Measurements from ENCODE around the gene LOXL1. TPM values are rescaled to one million over a fixed set of nuclear protein-coding genes. Genes with fewer than 3 reads are reported as not detected.

The LOXL1 gene
- total and polyA plus RNA-seq, 2 of the 13 experiments (the other 11 are each of a cell fraction or from before 2014, with no cell fraction given), result 0.51 to 1.3 TPM

- TF ChIP-seq, protein P1, sequence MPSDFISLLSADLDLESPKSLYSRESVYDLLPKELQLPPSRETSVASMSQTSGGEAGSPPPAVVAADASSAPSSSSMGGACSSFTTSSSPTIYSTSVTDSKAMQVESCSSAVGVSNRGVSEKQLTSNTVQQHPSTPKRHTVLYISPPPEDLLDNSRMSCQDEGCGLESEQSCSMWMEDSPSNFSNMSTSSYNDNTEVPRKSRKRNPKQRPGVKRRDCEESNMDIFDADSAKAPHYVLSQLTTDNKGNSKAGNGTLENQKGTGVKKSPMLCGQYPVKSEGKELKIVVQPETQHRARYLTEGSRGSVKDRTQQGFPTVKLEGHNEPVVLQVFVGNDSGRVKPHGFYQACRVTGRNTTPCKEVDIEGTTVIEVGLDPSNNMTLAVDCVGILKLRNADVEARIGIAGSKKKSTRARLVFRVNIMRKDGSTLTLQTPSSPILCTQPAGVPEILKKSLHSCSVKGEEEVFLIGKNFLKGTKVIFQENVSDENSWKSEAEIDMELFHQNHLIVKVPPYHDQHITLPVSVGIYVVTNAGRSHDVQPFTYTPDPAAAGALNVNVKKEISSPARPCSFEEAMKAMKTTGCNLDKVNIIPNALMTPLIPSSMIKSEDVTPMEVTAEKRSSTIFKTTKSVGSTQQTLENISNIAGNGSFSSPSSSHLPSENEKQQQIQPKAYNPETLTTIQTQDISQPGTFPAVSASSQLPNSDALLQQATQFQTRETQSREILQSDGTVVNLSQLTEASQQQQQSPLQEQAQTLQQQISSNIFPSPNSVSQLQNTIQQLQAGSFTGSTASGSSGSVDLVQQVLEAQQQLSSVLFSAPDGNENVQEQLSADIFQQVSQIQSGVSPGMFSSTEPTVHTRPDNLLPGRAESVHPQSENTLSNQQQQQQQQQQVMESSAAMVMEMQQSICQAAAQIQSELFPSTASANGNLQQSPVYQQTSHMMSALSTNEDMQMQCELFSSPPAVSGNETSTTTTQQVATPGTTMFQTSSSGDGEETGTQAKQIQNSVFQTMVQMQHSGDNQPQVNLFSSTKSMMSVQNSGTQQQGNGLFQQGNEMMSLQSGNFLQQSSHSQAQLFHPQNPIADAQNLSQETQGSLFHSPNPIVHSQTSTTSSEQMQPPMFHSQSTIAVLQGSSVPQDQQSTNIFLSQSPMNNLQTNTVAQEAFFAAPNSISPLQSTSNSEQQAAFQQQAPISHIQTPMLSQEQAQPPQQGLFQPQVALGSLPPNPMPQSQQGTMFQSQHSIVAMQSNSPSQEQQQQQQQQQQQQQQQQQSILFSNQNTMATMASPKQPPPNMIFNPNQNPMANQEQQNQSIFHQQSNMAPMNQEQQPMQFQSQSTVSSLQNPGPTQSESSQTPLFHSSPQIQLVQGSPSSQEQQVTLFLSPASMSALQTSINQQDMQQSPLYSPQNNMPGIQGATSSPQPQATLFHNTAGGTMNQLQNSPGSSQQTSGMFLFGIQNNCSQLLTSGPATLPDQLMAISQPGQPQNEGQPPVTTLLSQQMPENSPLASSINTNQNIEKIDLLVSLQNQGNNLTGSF (CRISPR knock-in tag; IDR thresholded peaks at IDR 0.05), result no peak
- TF ChIP-seq NR2F1 (CRISPR knock-in tag; IDR thresholded peaks at IDR 0.05), result no peak
- no peak for TF ChIP-seq HNF4A (CRISPR knock-in tag; IDR thresholded peaks at IDR 0.05)
- no peak for TF ChIP-seq PLSCR1 (CRISPR knock-in tag; IDR thresholded peaks at IDR 0.05; ENCODE audit: borderline replicate concordance)
- 0 out of 2 replicates have a peak, but pooled peaks have one; percentile 13 for TF ChIP-seq ZMYM3 (CRISPR knock-in tag; IDR thresholded peaks at IDR 0.05)
- TF ChIP-seq HMGXB4 (CRISPR knock-in tag; IDR thresholded peaks at IDR 0.05; ENCODE audit: borderline replicate concordance in 1 of 2, low read depth in 1 of 2), result peak in 1 of 2 experiments; percentile 34; a peak in 1 of 4 replicates
- no peak for TF ChIP-seq ZNF737 (CRISPR knock-in tag; IDR thresholded peaks at IDR 0.05; ENCODE audit: borderline replicate concordance)
- TF ChIP-seq RAD21 (CRISPR knock-in tag; IDR thresholded peaks at IDR 0.05), result peak; percentile 91
- 0 out of 2 replicates have a peak, but pooled peaks have one; percentile 24 for TF ChIP-seq THAP9 (CRISPR knock-in tag; IDR thresholded peaks at IDR 0.05; ENCODE audit: borderline replicate concordance)
- TF ChIP-seq, protein P2, sequence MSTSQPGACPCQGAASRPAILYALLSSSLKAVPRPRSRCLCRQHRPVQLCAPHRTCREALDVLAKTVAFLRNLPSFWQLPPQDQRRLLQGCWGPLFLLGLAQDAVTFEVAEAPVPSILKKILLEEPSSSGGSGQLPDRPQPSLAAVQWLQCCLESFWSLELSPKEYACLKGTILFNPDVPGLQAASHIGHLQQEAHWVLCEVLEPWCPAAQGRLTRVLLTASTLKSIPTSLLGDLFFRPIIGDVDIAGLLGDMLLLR (CRISPR knock-in tag; IDR thresholded peaks at IDR 0.05), result no peak
- no peak for TF ChIP-seq RBM22 (optimal IDR thresholded peaks at IDR 0.05; ENCODE audit: low read length)
- TF ChIP-seq ZFP41 (CRISPR knock-in tag; IDR thresholded peaks at IDR 0.05; ENCODE audit: borderline replicate concordance), result no peak
These were observed 46.9 kb downstream of the LOXL1 start (continued) for GRCh38 chr15:73972984-73973682.
